Measurements from ENCODE around the gene DHX35. TPM values are rescaled to one million over a fixed set of nuclear protein-coding genes. Genes with fewer than 3 reads are reported as not detected.

The DHX35 gene
- total RNA-seq, 2 experiments from 2014 or later: 7.3 to 7.6 TPM

DNA sequence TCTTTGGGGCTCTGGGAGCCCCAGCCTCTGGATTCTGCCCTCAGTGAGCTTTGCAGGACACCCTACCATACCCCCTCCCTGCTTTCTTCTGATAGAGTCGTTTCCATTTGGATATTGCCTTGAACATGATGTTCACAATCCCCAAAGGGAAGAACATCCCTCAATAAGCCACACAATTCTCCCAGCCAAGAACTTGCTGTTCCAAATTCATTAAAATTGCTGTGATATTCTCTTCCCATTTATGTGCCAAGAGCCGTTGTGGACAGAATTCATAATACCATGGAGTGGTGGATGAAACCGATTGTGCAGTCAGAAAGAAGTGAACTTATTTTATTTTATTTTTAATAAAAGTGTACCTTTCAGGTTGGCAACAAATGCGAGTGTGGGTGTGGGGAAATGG, 95.8 kb downstream of the DHX35 start:
- no peak overlapping the region for H3K4me3 ChIP-seq (ENCODE audit: low read length)
- H3K36me3 Mint-ChIP-seq (ENCODE audit: low read depth): no peaks in the 10 kb centered on the region
- no peak for DNase-seq
- no peak for ATAC-seq (ENCODE audit: poor library complexity)
- H3K9me3 Mint-ChIP-seq: no peaks in the 10 kb centered on the region
- H3K27ac ChIP-seq (ENCODE audit: low read depth in 1 of 2, low read length in 2 of 2): no peak overlapping the region
- ChIA-PET POLR2A (no interaction called here), CTCF (no interaction called here)
- no peaks in the 10 kb centered on the region for H3K36me3 ChIP-seq (ENCODE audit: insufficient read depth, low read length)
- peaks cover 0 to 2% of the 10 kb centered on the region in 2 experiments for H3K27me3 ChIP-seq (ENCODE audit: control insufficient read depth in 1 of 2, insufficient read depth in 2 of 2, low read length in 2 of 2)
- H3K9me3 ChIP-seq (ENCODE audit: control insufficient read depth in 1 of 2, insufficient read depth in 1 of 2, low read length in 2 of 2): no peaks in the 10 kb centered on the region
- TF ChIP-seq, protein P1, sequence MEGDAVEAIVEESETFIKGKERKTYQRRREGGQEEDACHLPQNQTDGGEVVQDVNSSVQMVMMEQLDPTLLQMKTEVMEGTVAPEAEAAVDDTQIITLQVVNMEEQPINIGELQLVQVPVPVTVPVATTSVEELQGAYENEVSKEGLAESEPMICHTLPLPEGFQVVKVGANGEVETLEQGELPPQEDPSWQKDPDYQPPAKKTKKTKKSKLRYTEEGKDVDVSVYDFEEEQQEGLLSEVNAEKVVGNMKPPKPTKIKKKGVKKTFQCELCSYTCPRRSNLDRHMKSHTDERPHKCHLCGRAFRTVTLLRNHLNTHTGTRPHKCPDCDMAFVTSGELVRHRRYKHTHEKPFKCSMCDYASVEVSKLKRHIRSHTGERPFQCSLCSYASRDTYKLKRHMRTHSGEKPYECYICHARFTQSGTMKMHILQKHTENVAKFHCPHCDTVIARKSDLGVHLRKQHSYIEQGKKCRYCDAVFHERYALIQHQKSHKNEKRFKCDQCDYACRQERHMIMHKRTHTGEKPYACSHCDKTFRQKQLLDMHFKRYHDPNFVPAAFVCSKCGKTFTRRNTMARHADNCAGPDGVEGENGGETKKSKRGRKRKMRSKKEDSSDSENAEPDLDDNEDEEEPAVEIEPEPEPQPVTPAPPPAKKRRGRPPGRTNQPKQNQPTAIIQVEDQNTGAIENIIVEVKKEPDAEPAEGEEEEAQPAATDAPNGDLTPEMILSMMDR (IDR thresholded peaks at IDR 0.05): no peak
- no peaks in the 10 kb centered on the region for H3K4me1 ChIP-seq (ENCODE audit: insufficient read depth, low read length)
- H3K27me3 Mint-ChIP-seq: peaks cover 25% of the 10 kb centered on the region
- no peaks in the 10 kb centered on the region for H3K4me1 Mint-ChIP-seq (ENCODE audit: low read depth)
- H3K27ac Mint-ChIP-seq: no peak overlapping the region
- intact Hi-C loops (cut with DNase I, micrococcal nuclease): no loop called here
- no peak overlapping the region for H3K4me3 Mint-ChIP-seq

DNA sequence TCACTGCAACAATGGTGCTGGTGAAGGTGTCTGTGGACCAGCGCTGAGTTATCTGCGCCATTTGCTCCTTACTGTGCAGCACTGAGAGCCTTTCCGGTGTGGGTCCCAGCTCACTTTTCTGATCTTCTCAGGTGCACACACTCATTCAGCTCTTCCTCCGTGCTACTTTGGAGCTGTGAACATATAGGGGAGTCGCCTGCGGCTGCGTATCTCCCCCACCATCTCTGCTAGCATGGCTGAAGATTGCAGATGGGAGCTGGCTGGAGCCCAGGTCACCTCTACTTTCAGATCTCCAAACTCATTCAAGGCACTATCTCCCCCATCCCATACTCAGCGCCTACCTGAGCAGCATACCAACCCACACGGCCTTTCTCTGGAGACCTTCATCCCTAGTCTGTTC, 96.9 kb downstream of the DHX35 start:
- ATAC-seq (ENCODE audit: poor library complexity) (no peak), DNase-seq (no peak)
- CTCF ChIA-PET: no interaction called here
- Histone ChIP-seq H3K27me3 (ENCODE audit: control insufficient read depth in 1 of 2, insufficient read depth in 2 of 2, low read length in 2 of 2) (peaks cover 0 to 1% of the 10 kb centered on the region in 2 experiments), H3K4me1 (ENCODE audit: insufficient read depth, low read length) (no peaks in the 10 kb centered on the region), H3K9me3 (ENCODE audit: control insufficient read depth in 1 of 2, insufficient read depth in 1 of 2, low read length in 2 of 2) (no peaks in the 10 kb centered on the region), H3K4me3 (ENCODE audit: low read length) (no peak overlapping the region), H3K36me3 (ENCODE audit: insufficient read depth, low read length) (no peaks in the 10 kb centered on the region), H3K27ac (ENCODE audit: low read depth in 1 of 2, low read length in 2 of 2) (no peak overlapping the region)
- TF ChIP-seq, protein P1 (IDR thresholded peaks at IDR 0.05): no peak
- intact Hi-C loops (cut with DNase I, micrococcal nuclease): no loop called here
- H3K36me3 Mint-ChIP-seq (ENCODE audit: low read depth): no peaks in the 10 kb centered on the region
- no peak overlapping the region for H3K27ac Mint-ChIP-seq
- H3K9me3 Mint-ChIP-seq: no peaks in the 10 kb centered on the region
- H3K4me3 Mint-ChIP-seq: no peak overlapping the region
- H3K27me3 Mint-ChIP-seq: peaks cover 25% of the 10 kb centered on the region
- POLR2A ChIA-PET: no interaction called here
- H3K4me1 Mint-ChIP-seq (ENCODE audit: low read depth): no peaks in the 10 kb centered on the region

DNA sequence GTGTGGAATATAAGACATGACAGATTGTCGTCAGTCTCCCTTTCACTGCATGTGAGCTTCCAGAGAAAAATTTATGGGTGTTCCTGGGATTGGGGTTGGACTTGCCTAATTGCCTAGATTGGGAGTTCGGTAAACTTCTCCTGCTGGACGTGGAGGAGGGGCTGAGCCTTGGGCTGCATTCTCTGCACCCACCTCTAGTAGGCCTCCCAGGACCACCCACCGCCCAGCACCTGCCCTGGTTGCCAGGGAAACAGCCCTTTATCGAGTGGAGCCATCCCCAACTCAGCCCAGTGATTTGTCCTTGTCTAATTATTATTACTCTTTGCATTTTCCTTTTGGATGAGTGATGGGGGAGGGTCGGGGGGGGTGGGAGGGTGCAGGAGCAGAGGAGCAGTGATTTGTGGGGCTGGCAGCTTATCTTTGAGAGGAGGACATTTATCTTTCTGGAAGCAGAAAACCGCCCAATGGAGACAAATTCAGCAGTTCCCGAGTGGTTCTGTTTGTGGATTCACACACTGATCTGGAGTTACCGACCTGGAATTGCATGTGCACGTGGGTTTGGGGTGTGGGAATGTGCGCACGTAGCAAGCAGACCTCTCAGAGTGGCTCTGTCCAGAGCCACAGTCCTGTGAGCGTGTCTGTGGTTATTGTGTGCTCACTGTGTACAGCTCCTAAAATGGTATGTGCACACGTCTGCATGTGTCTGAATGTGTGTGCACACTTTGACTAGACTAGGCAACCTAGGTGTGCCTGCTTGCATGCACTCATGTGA, 104.5 kb downstream of the DHX35 start:
- POLR2A ChIA-PET: no interaction called here
- Histone ChIP-seq H3K4me3 (ENCODE audit: low read length) (no peak overlapping the region), H3K4me1 (ENCODE audit: insufficient read depth, low read length) (no peaks in the 10 kb centered on the region), H3K27me3 (ENCODE audit: control insufficient read depth in 1 of 2, insufficient read depth in 2 of 2, low read length in 2 of 2) (peaks cover 0 to 4% of the 10 kb centered on the region in 2 experiments), H3K36me3 (ENCODE audit: insufficient read depth, low read length) (no peaks in the 10 kb centered on the region), H3K9me3 (ENCODE audit: control insufficient read depth in 1 of 2, insufficient read depth in 1 of 2, low read length in 2 of 2) (peaks cover 0 to 4% of the 10 kb centered on the region in 2 experiments), H3K27ac (ENCODE audit: low read depth in 1 of 2, low read length in 2 of 2) (no peak overlapping the region)
- TF ChIP-seq, protein P1 (IDR thresholded peaks at IDR 0.05): no peak
- ATAC-seq (ENCODE audit: poor library complexity): no peak
- CTCF ChIA-PET: no interaction called here
- H3K4me3 Mint-ChIP-seq: no peak overlapping the region
- no peaks in the 10 kb centered on the region for H3K4me1 Mint-ChIP-seq (ENCODE audit: low read depth)
- intact Hi-C loops (cut with DNase I, micrococcal nuclease): no loop called here
- H3K27ac Mint-ChIP-seq: no peak overlapping the region
- DNase-seq: no peak
- H3K36me3 Mint-ChIP-seq (ENCODE audit: low read depth): no peaks in the 10 kb centered on the region
- no peaks in the 10 kb centered on the region for H3K9me3 Mint-ChIP-seq
- peaks cover 22% of the 10 kb centered on the region for H3K27me3 Mint-ChIP-seq
